ENCODE data around the gene NUP58. TPM values are rescaled to one million over a fixed set of nuclear protein-coding genes. Genes with fewer than 3 reads are reported as not detected.
A peak's percentile ranks its signal among the peaks of the same experiment; 100 is the strongest.

The NUP58 gene
- total and polyA plus RNA-seq, 9 of the 15 experiments (the other 6 are each of a cell fraction or from before 2014, with no cell fraction given), result 12.5 to 98.0 (median 42.6) TPM

DNA sequence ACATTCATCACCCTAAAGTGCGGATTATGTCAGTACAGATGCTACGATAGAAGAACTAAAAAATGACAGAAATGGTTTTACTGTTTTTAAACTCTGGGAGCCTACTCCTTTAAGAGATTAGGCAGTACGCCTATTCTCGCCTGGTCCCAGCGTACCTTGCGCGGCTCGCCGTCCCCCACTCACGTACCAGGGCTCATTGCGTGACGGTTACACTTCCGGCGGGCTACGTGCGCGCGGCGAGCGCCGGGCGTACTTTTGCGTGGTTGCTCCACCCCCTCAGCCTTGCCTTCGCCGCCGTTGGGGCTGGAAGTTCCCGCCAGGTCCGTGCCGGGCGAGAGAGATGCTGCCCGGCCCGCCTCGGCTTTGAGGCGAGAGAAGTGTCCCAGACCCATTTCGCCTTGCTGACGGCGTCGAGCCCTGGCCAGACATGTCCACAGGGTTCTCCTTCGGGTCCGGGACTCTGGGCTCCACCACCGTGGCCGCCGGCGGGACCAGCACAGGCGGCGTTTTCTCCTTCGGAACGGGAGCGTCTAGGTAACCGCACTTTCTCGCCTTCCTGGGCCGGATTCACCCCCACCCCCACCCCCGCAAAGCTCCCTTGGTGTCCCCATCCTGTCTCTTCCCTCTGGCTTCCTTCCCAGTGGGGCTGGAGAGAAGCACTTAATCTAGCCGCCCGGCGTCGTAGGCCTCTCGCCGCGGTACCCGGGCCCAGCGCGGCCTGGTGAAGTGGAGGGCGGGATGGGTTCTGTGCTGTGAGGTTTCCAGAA is at the start of gene NUP58 (continued):
- TF ChIP-seq IFI16 (CRISPR knock-in tag; IDR thresholded peaks at IDR 0.05) (no peak), ZNF431 (CRISPR knock-in tag; IDR thresholded peaks at IDR 0.05) (no peak), EHMT2 (IDR thresholded peaks at IDR 0.05) (no peak), MLLT1 (IDR thresholded peaks at IDR 0.05) (peak; percentile 27 to 48; a peak in 2 of 4 replicates), ZZZ3 (IDR thresholded peaks at IDR 0.05) (0 out of 2 replicates have a peak, but pooled peaks have one; percentile 41), HSF4 (CRISPR knock-in tag; IDR thresholded peaks at IDR 0.05; ENCODE audit: borderline replicate concordance) (no peak), ILF3 (IDR thresholded peaks at IDR 0.05; ENCODE audit: borderline replicate concordance) (no peak), MAZ (CRISPR knock-in tag; conservative IDR thresholded peaks at IDR 0.05 in 1 of 2, IDR thresholded peaks at IDR 0.05 in 1 of 2) (no peak; a peak in 2 of 4 replicates), CCNT2 (IDR thresholded peaks at IDR 0.05; ENCODE audit: borderline replicate concordance, extremely low read depth, insufficient read length, low read depth, low read length) (peak; percentile 1), ZNF408 (CRISPR knock-in tag; IDR thresholded peaks at IDR 0.05; ENCODE audit: low read depth) (no peak), CHD1 (IDR thresholded peaks at IDR 0.05; ENCODE audit: low read length) (no peak), ZNF668 (CRISPR knock-in tag; IDR thresholded peaks at IDR 0.05) (no peak), CBFA2T2 (conservative IDR thresholded peaks at IDR 0.05) (no peak), STAG1 (CRISPR knock-in tag; IDR thresholded peaks at IDR 0.05; ENCODE audit: borderline replicate concordance) (no peak), ZBTB12 (CRISPR knock-in tag; IDR thresholded peaks at IDR 0.05) (no peak), ZNF778 (CRISPR knock-in tag; IDR thresholded peaks at IDR 0.05) (no peak), SAFB (IDR thresholded peaks at IDR 0.05; ENCODE audit: borderline replicate concordance, low read depth, low read length) (0 out of 2 replicates have a peak, but pooled peaks have one; percentile 44), ZNF134 (CRISPR knock-in tag; conservative IDR thresholded peaks at IDR 0.05) (no peak)
- TF ChIP-seq, protein P1, sequence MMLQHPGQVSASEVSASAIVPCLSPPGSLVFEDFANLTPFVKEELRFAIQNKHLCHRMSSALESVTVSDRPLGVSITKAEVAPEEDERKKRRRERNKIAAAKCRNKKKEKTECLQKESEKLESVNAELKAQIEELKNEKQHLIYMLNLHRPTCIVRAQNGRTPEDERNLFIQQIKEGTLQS (IDR thresholded peaks at IDR 0.05), result no peak
- TF ChIP-seq, protein P1 (CRISPR knock-in tag; conservative IDR thresholded peaks at IDR 0.05), result no peak
- TF ChIP-seq, protein P2, sequence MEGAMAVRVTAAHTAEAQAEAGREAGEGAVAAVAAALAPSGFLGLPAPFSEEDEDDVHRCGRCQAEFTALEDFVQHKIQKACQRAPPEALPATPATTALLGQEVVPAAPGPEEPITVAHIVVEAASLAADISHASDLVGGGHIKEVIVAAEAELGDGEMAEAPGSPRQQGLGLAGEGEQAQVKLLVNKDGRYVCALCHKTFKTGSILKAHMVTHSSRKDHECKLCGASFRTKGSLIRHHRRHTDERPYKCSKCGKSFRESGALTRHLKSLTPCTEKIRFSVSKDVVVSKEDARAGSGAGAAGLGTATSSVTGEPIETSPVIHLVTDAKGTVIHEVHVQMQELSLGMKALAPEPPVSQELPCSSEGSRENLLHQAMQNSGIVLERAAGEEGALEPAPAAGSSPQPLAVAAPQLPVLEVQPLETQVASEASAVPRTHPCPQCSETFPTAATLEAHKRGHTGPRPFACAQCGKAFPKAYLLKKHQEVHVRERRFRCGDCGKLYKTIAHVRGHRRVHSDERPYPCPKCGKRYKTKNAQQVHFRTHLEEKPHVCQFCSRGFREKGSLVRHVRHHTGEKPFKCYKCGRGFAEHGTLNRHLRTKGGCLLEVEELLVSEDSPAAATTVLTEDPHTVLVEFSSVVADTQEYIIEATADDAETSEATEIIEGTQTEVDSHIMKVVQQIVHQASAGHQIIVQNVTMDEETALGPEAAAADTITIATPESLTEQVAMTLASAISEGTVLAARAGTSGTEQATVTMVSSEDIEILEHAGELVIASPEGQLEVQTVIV (CRISPR knock-in tag; IDR thresholded peaks at IDR 0.05; ENCODE audit: borderline replicate concordance), result no peak
